IPS-NIHi7 (cell line): Measurements from ENCODE around the gene ALDH3B2.
"Not testable (repeated sequence)": the region's sequence is repeated elsewhere in the genome, so short reads cannot be mapped to it uniquely, and the experiment has no call there.

Experiments
- DNase-seq: peaks from one replicate; pipeline ENCODE4 v3.0.0; 2012; ENCODE audit warnings: mixed read lengths; ENCODE audit errors: extremely low spot score

Gene ALDH3B2

GRCh38 chr11:67685641-67686332, 11.4 kb upstream of the ALDH3B2 start:
- not testable (repeated sequence) for DNase-seq

GRCh38 chr11:67682126-67683034, 8.0 kb upstream of the ALDH3B2 start:
- not testable (repeated sequence) for DNase-seq

- DNase-seq, result no peak
These were observed 6.5 kb upstream of the ALDH3B2 start for GRCh38 chr11:67680696-67681470.

GRCh38 chr11:67675058-67675747, 780 bp upstream of the ALDH3B2 start:
- DNase-seq, result no peak

- DNase-seq, result no peak
These were observed 521 bp downstream of the ALDH3B2 start for GRCh38 chr11:67673902-67674301.

- no peak for DNase-seq
These were observed 1.1 kb downstream of the ALDH3B2 start for GRCh38 chr11:67673358-67673757.

GRCh38 chr11:67671211-67671520, 3.3 kb downstream of the ALDH3B2 start:
- DNase-seq, result no peak

GRCh38 chr11:67670316-67671210, 3.9 kb downstream of the ALDH3B2 start:
- no peak for DNase-seq

- no peak for DNase-seq
These were observed 6.3 kb downstream of the ALDH3B2 start for GRCh38 chr11:67668192-67668551.

- DNase-seq, result no peak
These were observed 6.8 kb downstream of the ALDH3B2 start for GRCh38 chr11:67667490-67668191.

GRCh38 chr11:67666676-67667489, 7.5 kb downstream of the ALDH3B2 start:
- no peak for DNase-seq

GRCh38 chr11:67666303-67666645, 8.1 kb downstream of the ALDH3B2 start:
- DNase-seq, result no peak

- DNase-seq, result no peak
These were observed 8.7 kb downstream of the ALDH3B2 start for GRCh38 chr11:67665541-67666302.

- peak; percentile 7 for DNase-seq
These were observed 9.5 kb downstream of the ALDH3B2 start for GRCh38 chr11:67664696-67665540.

- no peak for DNase-seq
These were observed 10.2 kb downstream of the ALDH3B2 start for GRCh38 chr11:67664213-67664585.

- DNase-seq, result peak; percentile 6
These were observed 10.8 kb downstream of the ALDH3B2 start for GRCh38 chr11:67663532-67664212.
